ENCODE results near the gene SLC22A15.

Gene SLC22A15

DNA sequence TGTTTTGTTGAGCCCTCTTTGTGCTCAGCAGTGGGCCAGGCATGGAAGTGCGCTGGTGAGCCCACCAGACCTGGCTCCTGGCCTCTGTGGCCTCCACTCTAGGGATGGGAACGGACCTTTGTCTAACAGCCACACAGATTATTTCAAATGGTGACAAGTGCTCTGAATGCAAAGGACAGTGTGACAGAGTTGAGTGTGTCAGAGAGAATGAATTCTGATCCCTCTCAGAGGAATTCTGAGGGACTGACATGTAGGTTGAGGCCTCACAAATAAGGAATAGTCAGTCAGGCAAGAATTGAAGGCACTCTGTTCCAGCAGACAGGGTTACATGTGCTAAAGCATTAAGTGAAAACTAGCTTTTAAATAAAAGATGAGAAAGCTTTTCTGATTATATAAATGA lies 123.6 kb downstream of the SLC22A15 start:
- DNase-seq = no peak

DNA sequence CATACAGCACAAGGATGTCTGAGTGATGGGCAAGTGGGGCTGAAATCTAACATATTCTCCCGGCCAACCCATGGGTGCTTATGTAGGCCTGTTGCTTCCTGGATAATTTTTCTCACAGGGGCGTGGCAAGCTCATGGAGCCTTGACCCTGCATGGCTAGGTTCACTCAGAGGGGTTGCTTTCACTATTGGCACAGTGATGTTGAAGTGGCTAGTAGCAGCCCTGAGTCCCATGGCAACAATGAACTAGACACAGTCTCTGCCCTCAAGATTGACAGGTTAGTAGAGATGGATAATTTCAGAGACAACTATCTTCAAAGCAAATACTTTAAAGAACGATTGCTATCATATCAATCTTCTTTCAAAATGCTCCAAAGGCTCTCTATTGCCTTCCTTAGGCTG lies 128.4 kb downstream of the SLC22A15 start:
- no peak for DNase-seq

DNA sequence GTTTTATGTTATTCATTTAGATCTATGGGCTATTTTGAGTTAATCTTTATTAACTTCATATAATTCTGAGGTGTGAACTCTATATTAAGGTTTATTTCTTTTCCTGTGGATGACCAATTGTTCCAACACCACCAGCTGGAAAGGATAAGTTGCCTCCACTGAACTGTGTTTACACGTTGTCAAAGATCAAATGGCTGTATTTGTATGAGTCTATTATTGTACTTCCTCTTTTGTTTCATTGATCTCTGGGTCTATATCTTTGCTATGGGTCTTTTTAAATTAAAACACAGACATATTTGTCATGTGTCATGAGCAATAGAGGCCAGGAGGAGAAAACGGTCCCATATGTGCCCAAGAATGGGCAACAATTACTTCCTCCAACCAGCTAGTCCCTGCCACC lies 129.7 kb downstream of the SLC22A15 start:
- DNase-seq = no peak

DNA sequence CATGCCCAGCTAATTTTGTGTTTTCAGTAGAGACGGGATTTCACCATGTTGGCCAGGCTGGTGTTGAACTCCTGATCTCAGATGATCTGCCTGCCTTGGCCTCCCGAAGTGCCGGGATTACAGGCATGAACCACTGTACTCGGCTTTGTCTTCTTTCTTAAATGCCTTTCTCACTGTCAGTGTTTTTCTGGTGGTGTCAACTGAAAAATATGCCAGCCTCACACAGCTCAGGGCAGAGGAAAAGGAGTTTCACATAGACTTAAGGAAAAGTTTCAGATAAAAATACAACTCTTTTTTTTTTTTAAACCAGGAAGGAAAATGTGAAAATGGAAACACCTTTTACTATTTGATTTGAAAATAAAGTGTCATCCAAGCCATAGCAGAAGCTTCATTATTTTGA lies 130.3 kb downstream of the SLC22A15 start:
- no peak for DNase-seq

DNA sequence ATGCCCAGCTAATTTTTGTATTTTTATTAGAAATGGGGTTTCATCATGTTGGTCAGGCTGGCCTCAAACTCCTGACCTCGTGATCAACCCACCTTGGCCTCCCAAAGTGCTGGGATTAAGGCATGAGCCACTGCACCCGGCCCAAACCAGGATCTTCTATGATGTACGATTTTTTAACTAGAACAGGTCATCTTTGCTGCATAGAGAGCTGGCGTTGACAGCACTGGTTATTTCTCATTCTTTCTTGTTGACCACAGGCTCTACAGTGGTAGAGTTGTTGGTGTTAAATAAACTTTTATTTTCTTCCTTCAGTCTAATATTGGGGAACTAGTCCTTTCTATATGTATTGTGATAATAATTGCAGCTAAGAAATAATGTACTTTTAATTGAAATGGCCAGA lies 131.1 kb downstream of the SLC22A15 start:
- no peak for DNase-seq

DNA sequence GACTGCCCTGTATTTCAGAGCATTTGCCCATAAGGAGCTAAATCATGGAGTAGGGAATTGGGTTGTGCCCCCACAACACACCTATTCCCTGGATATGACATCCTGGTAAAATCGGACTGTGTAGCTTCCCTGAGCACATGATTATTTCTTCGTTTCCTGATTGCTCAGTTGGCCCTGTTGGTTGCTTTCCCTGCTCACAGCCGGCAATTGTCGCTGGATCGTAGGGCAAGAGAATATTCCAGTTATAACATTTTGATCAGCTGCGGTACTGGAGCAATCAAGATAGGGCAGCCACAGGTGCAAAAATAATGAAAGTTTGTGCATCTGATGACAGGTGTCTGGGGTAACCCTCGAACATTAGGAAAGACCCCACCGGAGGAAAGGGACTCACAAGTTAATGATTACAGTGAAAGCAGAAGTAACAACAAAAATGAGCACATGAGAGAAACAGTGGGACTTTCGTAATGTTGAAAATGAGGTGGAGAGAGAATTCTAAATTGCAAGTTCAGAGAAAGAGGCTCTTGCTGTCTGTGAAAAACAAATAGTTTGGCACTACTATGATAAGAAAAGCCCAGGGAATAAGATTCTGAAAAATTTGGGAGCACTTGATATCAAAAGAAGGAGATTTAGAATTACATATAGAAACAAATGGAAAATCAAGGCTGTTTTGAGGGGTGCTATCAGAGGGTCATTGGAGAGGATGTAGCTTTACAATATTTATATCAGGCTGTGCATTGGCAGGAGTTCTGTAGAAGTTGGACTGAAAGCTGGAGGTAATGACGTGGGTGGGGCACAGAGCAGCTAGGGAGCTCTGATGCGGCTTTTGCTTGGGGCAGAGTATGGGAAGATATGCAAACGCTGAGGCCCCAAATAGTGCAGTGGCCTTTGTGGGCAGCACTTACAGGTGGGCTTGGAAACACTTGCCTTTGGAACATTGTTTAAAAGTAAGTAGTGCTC lies 134.5 kb downstream of the SLC22A15 start, which contains the start of gene MAB21L3:
MAB21L3 (plus strand) TSS at position 833 of the 957 bp plus-strand sequence. CDS start 1,217 bp downstream, outside the sequence.
- no peak for DNase-seq

DNA sequence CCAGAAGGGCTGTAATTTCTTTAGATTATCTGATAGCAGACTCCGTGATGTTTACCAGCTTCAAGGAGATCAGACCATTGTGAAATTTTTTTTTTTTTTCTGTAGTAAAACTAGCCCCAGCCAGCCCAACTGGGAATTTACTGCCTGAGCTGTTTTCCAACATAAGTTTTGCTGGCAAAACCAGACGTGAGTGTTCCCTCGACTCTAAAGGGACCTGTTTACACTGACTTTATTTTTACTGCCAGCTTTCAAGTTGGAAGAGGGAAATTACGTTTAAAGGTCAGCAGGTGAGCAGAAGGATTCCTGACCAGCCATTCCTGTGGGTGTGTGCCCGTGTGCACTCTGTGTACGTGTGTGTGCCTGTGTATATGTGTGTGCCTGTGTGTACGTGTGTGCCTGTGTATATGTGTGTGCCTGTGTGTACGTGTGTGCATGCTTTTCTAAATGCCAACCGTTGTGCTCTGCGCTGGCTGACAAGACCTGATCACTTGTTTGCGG lies 135.3 kb downstream of the SLC22A15 start:
- no peak for DNase-seq

DNA sequence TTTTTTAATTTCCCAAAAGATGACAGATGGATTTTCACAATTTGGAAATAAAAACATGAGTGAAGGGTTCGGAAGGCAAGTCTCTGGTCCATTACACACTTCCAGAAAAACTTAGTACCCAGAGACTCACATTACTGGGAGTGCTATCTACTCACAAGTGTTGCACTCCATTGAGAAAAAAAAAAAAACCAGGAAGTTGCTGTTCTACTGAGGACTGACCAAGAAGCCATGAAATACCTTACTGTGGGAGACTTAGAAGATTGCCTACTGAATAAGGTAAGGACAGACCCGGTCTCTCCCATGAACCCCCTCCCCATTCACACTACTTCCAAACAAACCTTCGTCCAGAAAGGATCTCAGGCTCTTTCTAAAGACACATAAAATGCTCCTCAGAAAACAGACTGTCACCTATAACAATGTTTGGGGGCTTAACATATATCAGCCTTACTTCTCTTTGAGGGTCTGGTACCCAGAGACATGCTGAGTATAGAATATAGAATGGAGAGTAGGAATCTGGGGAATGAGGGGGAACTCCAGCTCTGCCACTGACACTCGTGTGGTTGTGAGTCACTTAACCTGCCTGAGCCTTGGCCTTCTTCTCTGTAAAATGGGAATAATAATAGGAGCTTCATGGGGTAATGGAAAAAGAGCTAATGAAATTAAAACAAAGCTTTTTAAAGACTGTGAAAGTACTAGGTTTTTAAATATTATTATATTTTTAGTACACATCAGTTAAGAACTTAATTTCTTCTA lies 136.3 kb downstream of the SLC22A15 start:
- DNase-seq = no peak

DNA sequence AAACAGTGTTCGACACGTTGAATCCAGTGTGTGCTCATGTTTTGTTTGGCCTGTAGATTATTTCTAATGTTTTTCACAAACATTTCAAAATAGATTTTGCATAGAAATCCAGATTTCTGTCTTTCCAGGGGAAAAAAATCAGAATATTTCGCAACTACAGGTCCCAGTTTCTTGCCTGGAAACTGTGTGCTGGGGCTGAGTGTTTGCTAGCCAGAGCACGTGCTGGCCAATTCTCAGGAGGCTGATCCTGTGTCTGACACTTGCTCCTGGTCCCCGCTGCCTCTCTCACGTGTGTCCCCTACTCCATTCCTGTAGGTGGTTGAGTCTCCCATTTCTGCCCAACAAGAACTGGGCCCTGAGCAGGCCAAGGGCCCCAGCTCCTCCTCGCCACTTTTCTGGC lies 137.3 kb downstream of the SLC22A15 start:
- no peak for DNase-seq

DNA sequence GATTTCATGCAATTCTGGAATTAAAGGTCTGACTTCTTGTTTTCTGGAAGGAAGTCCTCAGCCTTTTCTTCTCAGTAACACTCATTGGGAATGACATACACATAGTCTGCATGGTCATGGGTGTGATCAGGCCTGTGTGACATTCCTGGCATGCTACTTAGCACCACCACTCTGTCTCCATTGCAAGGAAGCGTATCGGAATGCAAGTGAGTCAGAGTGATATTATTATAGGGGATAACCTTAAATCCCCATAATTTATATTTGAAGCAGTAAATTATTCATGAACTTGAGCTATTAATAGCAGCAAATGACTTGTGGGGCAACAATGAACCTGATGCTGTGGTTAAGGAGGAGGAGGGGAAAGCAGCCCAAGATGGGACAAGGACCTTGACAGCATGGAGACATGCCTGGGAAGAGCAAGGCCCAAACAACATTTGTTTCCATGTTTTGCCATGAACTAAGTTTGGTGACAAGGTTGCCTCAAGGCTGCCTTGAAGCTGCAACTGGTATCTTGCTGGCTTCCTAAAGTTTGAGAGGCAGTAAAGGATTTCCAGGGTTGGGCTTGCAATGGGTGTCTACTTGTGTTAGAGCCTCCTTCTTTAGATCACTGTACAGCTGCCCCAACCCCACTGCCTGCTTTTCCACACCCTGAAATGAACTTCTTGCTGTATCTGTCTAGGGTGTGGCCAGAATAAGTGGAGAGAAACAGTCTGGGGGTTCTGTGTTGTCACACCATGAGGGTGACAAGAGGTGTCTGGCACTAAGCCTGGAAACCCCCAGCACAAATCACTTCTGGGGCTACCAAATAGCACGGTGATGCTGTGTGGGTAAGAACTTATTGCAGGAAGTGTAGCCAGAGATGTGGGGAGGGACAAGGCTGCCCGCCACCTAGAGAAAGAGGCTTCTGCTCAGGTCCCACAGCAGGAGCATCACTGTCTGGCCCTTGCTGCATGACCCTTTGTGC lies 139.4 kb downstream of the SLC22A15 start:
- DNase-seq = no peak

DNA sequence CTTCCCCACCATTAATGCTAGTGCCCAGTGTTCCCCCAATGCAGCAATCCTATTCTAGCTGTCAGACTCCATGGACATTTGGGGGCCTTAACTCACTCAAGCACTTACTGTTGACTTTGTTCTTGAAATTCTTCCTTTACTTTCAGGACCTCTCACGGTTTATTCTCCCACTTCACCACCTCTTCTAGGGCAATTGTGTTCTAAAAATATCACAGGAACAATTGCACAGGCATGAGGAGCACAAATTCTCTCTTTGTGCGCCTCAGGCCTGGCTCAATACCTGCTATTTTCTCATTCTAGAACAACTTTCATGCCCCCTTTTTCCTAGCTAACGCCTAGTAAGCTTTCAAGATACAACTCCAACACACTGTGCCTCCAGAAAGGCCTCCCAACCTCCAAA lies 142.2 kb downstream of the SLC22A15 start:
- no peak for DNase-seq
